ENCODE measurements around the gene CMTM4.
"Not testable (repeated sequence)": the region's sequence is repeated elsewhere in the genome, so short reads cannot be mapped to it uniquely, and the experiment has no call there.

CMTM4 gene

GRCh38 chr16:66588981-66589713 lies 107.4 kb downstream of the CMTM4 start:
- no peak for DNase-seq

GRCh38 chr16:66587881-66588600 lies 108.5 kb downstream of the CMTM4 start:
- DNase-seq: no peak

- DNase-seq: no peak
Observed at GRCh38 chr16:66585481-66586239, 110.9 kb downstream of the CMTM4 start.

GRCh38 chr16:66581246-66581952 lies 115.1 kb downstream of the CMTM4 start:
- no peak for DNase-seq

GRCh38 chr16:66580605-66581209 lies 115.8 kb downstream of the CMTM4 start:
- DNase-seq: no peak

- no peak for DNase-seq
Observed at GRCh38 chr16:66578651-66579531, 117.7 kb downstream of the CMTM4 start, which contains the start of gene CMTM2. TSS of gene CMTM2 (plus strand) at chr16:66579463. CDS start at chr16:66579608, 145 bp downstream.

- no peak for DNase-seq
Observed at GRCh38 chr16:66576296-66576695, 120.2 kb downstream of the CMTM4 start.

GRCh38 chr16:66575060-66575459 lies 121.5 kb downstream of the CMTM4 start:
- no peak for DNase-seq

GRCh38 chr16:66574531-66574930 lies 122.0 kb downstream of the CMTM4 start:
- DNase-seq: no peak

GRCh38 chr16:66574081-66574480 lies 122.5 kb downstream of the CMTM4 start:
- no peak for DNase-seq

GRCh38 chr16:66572356-66572755 lies 124.2 kb downstream of the CMTM4 start:
- no peak for DNase-seq

GRCh38 chr16:66569827-66570405 lies 126.6 kb downstream of the CMTM4 start:
- no peak for DNase-seq

GRCh38 chr16:66569131-66569530 lies 127.4 kb downstream of the CMTM4 start:
- no peak for DNase-seq

- DNase-seq: no peak
Observed at GRCh38 chr16:66568355-66568754, 128.2 kb downstream of the CMTM4 start.

- not testable (repeated sequence) for DNase-seq
Observed at GRCh38 chr16:66567270-66567669, 129.3 kb downstream of the CMTM4 start.

GRCh38 chr16:66566051-66566901 lies 130.3 kb downstream of the CMTM4 start, which contains the start of gene CMTM1:
TSS of gene CMTM1 (plus strand) at chr16:66566439. CDS start at chr16:66566514, 75 bp downstream.
- no peak for DNase-seq

All from SHP77 treated with DMSO at 0.1 percent for 48 hours (cell line).